Vagina (tissue), 2 donors: ENCODE data around the gene SPOCK2.

Experiments
- CTCF ChIP-seq, 3 experiments: fragments of 450-650 bp in 2 of 3; fragments of 200-600 bp in 1 of 3; sonication (generic) in 1 of 3; IDR thresholded peaks; one replicate each; pipeline ENCODE4 v1.5.1; 2017 to 2019; ENCODE audit warnings: antibody characterized with exemption in 3 of 3, mild to moderate bottlenecking in 2 of 3, moderate library complexity in 2 of 3
- POLR2A ChIP-seq, 2 donors: fragments of 450-650 bp; IDR thresholded peaks; one replicate each; pipeline ENCODE4 v1.6.1; 2017; ENCODE audit warnings: antibody characterized with exemption in 2 of 2, mild to moderate bottlenecking in 2 of 2, moderate library complexity in 2 of 2
- POLR2AphosphoS5 ChIP-seq, 2 donors: sonication (generic); formaldehyde crosslinking; IDR thresholded peaks; one replicate each; pipeline ENCODE4 v1.9.0; 2017; ENCODE audit warnings: antibody characterized with exemption in 2 of 2, mild to moderate bottlenecking in 2 of 2, low read depth in 1 of 2; ENCODE audit not compliant: insufficient read depth in 1 of 2

GRCh38 chr10:72038458-72039001, 49.8 kb downstream of the SPOCK2 start:
- TF ChIP-seq CTCF (IDR thresholded peaks at IDR 0.05), result no peak
- no peak for TF ChIP-seq POLR2A (IDR thresholded peaks at IDR 0.05)
- TF ChIP-seq POLR2AphosphoS5 (IDR thresholded peaks at IDR 0.05; ENCODE audit: insufficient read depth in 1 of 2, low read depth in 1 of 2), result no peak
